GM19455 (cell line): ENCODE results near the gene ANKRD62.
"Not testable (repeated sequence)": the region's sequence is repeated elsewhere in the genome, so short reads cannot be mapped to it uniquely, and the experiment has no call there.

Experiments
- ATAC-seq: cut with Tn5 transposase; IDR thresholded peaks from one replicate; pipeline ENCODE4 v1.9.1; 2021; ENCODE audit not compliant: unreplicated experiment

ANKRD62 gene

DNA sequence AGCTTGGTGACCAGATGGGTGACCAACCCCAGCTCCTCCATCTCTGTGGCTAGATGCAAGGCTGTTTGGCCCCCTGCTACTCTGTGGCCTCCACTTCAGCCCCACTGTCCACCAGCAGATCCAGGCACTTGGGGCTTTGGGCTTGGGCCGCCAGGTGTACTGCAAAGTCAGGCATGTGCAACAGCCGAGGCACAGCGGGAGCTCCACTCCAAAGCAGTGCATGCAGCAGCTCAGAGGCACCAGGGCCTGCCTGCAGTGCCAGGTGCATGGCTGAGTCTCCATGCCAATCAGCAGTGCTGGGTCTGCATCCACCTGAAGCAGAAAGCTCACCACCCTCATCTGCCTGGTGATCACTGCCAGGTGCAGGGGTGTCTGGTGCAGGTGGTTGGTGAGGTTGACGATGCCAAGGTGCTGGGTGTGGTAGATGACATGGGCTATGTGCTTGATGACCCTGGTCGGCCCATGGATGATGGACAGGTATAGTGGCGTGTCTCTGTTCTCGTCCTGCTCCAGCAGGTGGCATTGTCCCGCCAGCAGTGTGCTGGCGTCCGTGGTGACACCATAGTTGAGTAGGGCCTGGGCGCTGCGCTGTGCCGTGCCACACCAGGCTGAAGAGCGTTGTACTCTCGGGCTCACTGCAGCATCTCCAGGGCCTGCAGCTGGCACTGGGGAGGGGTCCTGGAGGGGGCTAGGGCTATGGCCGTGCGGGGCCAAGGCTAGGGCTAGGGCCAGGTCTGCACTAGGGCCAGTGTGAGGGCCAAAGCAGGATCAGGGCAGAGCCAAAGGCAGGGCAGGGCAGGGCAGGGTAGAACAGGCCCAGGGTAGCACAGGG, 1.0 kb upstream of the ANKRD62 start:
- no peak for ATAC-seq

DNA sequence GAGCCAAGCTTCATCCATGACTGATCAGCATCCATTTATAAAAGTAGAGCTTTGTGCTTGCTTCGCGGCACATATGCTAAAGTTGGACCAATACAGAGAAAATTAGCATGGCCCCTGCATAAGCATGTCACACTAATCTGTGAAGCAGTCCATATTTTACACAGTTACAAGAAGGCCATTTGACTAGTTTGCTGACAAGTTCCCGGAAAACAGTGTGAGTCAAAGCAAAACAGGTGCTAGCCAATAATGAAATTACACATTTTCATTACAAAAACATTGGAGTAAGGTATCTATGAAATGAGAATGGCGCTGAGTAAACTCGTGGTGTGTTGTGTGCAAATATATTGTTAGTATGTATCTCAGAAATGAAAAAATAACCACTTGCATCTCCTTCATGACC, 4.7 kb downstream of the ANKRD62 start:
- no peak for ATAC-seq

GRCh38 chr18:12099160-12099559, 5.5 kb downstream of the ANKRD62 start:
- no peak for ATAC-seq

- ATAC-seq: no peak
Observed at GRCh38 chr18:12101266-12101665, 7.6 kb downstream of the ANKRD62 start.

DNA sequence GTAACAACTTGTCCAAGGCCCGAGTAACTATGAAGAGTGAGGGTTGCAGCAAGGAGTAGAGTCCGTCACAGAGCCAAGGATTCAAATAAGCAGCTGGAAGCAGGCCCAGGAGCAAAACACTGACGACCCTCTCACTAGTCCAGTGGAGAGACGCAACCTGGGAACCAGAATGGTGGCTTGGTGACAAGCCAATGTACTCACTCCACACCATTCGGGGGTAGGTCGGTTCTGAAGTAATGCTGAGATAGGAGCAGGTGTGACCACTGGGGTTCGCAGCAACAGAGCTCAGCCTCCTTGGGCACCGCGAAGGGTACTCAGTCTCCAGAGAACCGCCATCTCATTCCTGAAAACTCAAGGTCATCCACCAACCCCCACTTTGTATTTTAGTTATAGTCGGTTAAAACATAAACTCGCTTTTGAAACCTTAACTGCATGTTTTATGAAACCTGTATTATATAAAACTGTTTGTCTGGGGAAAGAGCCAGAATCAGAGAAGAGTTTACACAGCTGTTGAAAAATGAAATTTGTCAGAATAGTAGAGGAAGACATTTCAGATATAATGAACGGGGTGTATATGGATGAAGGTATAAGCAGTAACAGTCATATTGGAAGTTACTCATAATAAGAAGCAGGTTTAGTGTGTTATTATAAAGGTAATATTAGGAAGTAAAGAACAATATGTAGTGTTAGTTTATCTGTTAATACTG, 8.6 kb downstream of the ANKRD62 start:
- ATAC-seq: no peak

GRCh38 chr18:12106471-12106870, 12.8 kb downstream of the ANKRD62 start:
- no peak for ATAC-seq

- ATAC-seq: no peak
Observed at GRCh38 chr18:12109836-12110235, 16.2 kb downstream of the ANKRD62 start.

GRCh38 chr18:12113999-12114646, 20.5 kb downstream of the ANKRD62 start:
- no peak for ATAC-seq

GRCh38 chr18:12119358-12119757, 25.7 kb downstream of the ANKRD62 start:
- ATAC-seq: no peak

DNA sequence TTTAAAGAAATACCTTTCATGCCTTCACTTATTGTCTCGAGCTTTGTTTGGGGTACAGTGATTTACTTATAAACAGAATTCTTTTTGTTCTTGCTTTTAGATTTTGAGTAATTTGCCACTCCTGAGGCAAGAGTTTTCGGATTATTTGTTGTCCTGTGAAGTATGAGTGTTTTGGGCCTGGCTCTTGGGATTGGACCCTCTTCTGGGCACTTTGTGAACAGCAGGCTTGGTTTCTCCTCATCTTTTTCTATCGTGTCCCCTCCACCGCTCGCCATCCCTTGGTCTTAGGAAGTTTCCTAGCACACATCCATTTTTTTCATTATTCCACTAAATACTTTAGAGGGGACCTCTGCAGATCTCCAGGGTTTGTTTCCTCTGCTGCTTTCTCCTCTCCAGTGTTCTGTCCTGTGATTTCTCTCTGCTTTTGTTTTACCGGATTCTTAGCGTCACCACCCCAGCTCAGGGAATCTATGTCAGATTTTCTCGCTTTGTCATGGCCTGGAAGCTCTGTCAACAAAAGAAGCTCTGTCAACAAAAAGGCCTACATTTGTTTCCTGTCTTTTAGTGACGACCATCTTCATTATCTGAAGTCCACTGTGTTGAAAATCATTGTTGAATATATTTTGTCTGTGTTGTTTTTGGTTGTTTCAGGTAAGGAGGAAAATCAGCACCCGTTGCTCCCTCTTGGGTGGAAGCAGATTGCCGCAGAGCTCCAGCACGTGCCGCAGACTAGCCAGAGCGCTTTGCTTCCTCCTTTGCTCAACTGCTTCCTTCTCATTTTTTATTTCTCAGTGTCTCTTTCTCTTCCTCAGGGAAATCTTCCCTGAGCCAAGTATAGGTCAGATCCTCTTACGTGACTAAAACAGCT, 27.8 kb downstream of the ANKRD62 start:
- no peak for ATAC-seq

DNA sequence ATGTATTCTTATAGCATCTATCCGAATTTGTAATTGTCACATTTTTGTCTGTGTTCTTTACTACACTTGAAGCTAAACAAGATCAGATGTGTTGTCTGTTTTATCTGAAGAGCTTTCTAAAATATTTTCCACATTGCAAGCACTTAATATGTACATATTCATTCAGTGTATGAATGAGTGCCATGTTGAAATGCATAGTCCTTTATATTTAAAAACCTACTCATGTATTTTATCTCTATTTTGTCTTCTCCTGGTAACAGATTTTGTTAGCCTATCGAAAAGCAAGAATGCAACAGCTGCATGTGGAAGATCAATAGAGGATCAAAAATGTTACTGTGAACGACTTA, 28.4 kb downstream of the ANKRD62 start:
- not testable (repeated sequence) for ATAC-seq

DNA sequence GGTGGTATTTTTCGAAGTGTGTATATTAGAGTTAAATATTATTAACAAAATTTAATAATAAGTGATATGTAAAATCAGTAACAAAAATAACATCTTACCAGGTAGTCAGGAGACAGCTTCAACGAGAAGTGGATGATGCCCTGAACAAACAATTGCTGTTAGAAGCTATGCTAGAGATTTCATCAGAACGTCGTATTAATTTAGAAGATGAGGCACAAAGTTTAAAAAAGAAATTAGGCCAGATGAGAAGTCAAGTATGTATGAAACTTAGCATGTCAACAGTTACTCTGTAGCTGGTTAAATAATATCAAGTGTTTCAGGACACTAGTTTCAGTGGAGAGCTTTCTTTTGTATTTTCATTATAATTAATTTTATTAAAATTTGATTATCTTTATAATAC, 34.0 kb downstream of the ANKRD62 start:
- not testable (repeated sequence) for ATAC-seq

- not testable (repeated sequence) for ATAC-seq
Observed at GRCh38 chr18:12138831-12139230, 45.2 kb downstream of the ANKRD62 start.

DNA sequence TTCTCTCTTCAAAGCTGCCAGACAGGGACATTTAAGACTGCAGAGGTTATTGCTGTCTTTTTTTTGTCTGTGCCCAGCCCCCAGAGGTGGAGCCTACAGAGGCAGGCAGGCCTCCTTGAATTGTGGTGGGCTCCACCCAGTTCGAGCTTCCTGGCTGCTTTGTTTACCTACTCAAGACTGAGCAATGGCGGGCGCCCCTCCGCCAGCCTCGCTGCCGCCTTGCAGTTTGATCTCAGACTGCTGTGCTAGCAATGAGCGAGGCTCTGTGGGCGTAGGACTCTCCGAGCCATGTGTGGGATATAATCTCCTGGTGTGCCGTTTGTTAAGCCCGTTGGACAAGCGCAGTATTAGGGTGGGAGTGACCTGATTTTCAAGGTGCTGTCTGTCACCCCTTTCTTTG, 47.2 kb downstream of the ANKRD62 start:
- ATAC-seq: not testable (repeated sequence)

DNA sequence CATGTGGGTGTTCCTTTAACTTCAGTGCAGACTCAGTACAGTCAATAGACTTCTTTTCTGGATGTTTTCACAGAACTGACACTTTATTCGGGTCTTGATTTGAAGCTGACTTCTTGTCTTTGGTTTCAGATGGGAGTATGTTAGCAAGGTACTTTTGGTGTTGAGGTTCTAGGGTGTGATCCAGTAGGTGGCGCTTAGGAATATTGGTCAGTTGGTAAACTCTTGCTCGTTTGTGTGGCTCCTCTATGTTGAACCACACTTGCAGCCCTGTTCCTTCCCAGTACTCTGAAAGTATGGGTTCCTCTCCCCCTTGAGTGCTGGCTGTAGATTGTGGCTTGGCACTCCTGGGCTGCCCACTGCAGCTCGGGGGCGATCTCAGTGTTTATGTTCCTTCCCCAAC, 48.1 kb downstream of the ANKRD62 start:
- not testable (repeated sequence) for ATAC-seq

- ATAC-seq: not testable (repeated sequence)
Observed at GRCh38 chr18:12149431-12149830, 55.8 kb downstream of the ANKRD62 start.

DNA sequence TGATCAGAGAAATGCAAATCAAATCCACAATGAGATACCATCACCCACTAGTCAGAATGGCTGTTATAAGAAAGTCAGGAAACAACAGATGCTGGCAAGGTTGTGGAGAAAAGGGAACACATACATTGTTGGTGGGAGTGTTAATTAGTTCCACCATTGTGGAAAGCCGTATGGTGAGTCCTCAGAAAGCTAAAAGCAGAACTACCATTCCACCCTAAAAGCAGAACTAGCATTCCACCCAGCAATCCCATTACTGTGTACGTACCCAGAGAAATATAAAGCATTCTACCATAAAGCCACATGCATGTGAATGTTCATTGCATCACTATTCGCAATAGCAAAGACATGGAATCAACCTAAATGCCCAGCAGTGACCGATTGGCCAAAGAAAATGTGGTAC, 60.7 kb downstream of the ANKRD62 start:
- no peak for ATAC-seq

- ATAC-seq: no peak
Observed at GRCh38 chr18:12155996-12156395, 62.4 kb downstream of the ANKRD62 start.

- no peak for ATAC-seq
Observed at GRCh38 chr18:12159446-12159845, 65.8 kb downstream of the ANKRD62 start.

DNA sequence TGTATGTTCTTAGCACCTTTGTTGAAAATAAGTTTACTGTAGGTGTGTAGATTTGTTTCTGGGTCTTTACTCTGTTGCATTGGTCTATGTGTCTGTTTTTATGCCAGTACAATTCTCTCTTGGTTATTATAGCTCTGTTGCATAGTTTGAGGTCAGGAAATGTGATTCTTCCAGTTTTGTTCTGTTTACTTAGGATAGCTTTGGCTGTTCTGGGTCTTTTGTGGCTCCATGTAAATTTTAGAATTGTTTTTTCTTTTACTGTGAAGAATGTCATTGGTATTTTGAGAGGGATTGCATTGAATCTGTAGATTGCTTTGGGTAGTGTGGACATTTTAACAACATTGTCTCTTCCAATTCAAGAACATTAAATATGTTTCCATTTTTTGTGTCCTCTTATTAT, 69.1 kb downstream of the ANKRD62 start:
- ATAC-seq: no peak
